Chondrocyte (in vitro differentiated cells): ENCODE data around the gene CLDN25. TPM values are rescaled to one million over a fixed set of nuclear protein-coding genes. Genes with fewer than 3 reads are reported as not detected.
A peak's percentile ranks its signal among the peaks of the same experiment; 100 is the strongest.
"Not testable (repeated sequence)": the region's sequence is repeated elsewhere in the genome, so short reads cannot be mapped to it uniquely, and the experiment has no call there.

Experiments used
- DNase-seq: peaks from one replicate; pipeline ENCODE4 v3.0.0; 2021; ENCODE audit warnings: mixed read lengths, low spot score
- H3K27ac Mint-ChIP-seq: one replicate; pipeline ENCODE4 v1.8.0; 2021; ENCODE audit warnings: mild to moderate bottlenecking, moderate library complexity, mixed read lengths; ENCODE audit not compliant: unreplicated experiment
- H3K27me3 Mint-ChIP-seq: 2 replicates; pipeline ENCODE4 v1.8.0; 2021; ENCODE audit warnings: low read depth, mixed read lengths
- H3K36me3 Mint-ChIP-seq: 2 replicates; pipeline ENCODE4 v1.8.0; 2021; ENCODE audit warnings: low read depth, mixed read lengths
- H3K4me1 Mint-ChIP-seq: 2 replicates; pipeline ENCODE4 v1.8.0; 2021; ENCODE audit warnings: low read depth, mild to moderate bottlenecking, mixed read lengths
- H3K4me3 Mint-ChIP-seq: one replicate; pipeline ENCODE4 v1.8.0; 2021; ENCODE audit warnings: mild to moderate bottlenecking, moderate library complexity, mixed read lengths; ENCODE audit not compliant: unreplicated experiment
- H3K9me3 Mint-ChIP-seq: 2 replicates; pipeline ENCODE4 v1.8.0; 2021; ENCODE audit warnings: low read depth, mixed read lengths
- CTCF ChIP-seq: fragments of 200-600 bp; sonication (generic); IDR thresholded peaks from 2 replicates; pipeline ENCODE4 v1.5.0; 2021; ENCODE audit warnings: antibody characterized with exemption, mild to moderate bottlenecking, moderate library complexity
- total RNA-seq: library from RNA; stranded (reverse); gene quantifications from 3 replicates; pipeline ENCODE4 v1.2.1, GENCODE V29; 2021

Gene CLDN25
- total RNA-seq, 1 donor from 2014 or later = not detected

DNA sequence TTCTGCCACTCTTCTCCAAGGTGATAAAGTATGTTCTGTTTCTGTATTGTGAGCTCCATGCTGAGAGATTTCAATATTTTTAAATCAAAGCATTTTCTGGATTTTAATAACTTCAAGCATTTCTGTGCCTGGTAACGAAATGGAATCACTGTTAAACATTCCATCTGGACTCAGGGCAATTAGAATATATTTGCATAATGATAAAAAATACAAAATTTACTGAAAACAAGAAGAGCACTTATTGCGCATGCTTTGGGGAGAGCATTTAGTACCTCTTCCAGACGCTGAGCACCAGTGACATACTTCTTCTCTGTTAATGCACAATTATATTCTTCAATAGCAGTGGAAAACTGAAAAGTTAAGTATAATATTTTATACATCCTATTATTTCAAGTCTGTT is 19.4 kb upstream of the CLDN25 start:
- no peak for TF ChIP-seq CTCF
- H3K4me3 Mint-ChIP-seq = no peak overlapping the region
- no peaks in the 10 kb centered on the region for H3K4me1 Mint-ChIP-seq
- H3K27ac Mint-ChIP-seq = no peak overlapping the region
- no peaks in the 10 kb centered on the region for H3K27me3 Mint-ChIP-seq
- H3K9me3 Mint-ChIP-seq = peaks cover 14% of the 10 kb centered on the region
- DNase-seq = no peak
- H3K36me3 Mint-ChIP-seq = peaks cover 38% of the 10 kb centered on the region

- not testable (repeated sequence) for H3K27me3 Mint-ChIP-seq, H3K4me1 Mint-ChIP-seq, DNase-seq, H3K27ac Mint-ChIP-seq, H3K4me3 Mint-ChIP-seq
- Mint-ChIP-seq H3K36me3 (peaks cover 31% of the 10 kb centered on the region), H3K9me3 (peaks cover 10% of the 10 kb centered on the region)
These were observed 16.6 kb upstream of the CLDN25 start for GRCh38 chr11:113763040-113763439.

- no peak overlapping the region for H3K4me3 Mint-ChIP-seq
- H3K4me1 Mint-ChIP-seq = no peaks in the 10 kb centered on the region
- H3K27me3 Mint-ChIP-seq = no peaks in the 10 kb centered on the region
- TF ChIP-seq CTCF = no peak
- H3K9me3 Mint-ChIP-seq = peaks cover 10% of the 10 kb centered on the region
- no peak overlapping the region for H3K27ac Mint-ChIP-seq
- DNase-seq = no peak
- peaks cover 28% of the 10 kb centered on the region for H3K36me3 Mint-ChIP-seq
These were observed 14.9 kb upstream of the CLDN25 start for GRCh38 chr11:113764527-113765219.

DNA sequence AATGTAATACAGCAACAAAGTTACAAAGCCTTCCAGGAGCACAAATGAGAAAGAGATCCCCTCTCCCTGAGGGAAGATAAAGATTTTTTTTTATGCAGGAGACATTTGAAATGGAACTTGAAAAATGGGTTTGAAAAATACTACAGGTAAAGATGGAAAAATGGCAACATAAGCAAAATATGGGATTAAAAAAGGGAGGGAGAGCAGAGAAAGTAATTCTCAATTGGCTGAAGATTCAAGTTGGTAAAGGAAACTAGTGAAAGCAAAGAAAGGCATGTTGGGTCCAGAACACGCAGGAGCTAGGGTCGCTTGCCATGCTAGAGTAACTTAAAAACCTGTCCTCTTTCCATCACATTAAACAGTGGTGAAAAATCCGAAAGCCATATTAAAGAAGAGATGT is 7.6 kb upstream of the CLDN25 start:
- Mint-ChIP-seq H3K4me3 (peak overlapping the region; percentile 100), H3K9me3 (no peaks in the 10 kb centered on the region), H3K27me3 (peaks cover 13% of the 10 kb centered on the region), H3K4me1 (peaks cover 18% of the 10 kb centered on the region), H3K36me3 (peaks cover 14% of the 10 kb centered on the region), H3K27ac (no peak overlapping the region)
- no peak for TF ChIP-seq CTCF
- DNase-seq = no peak

- no peak for DNase-seq
- Mint-ChIP-seq H3K36me3 (peaks cover 6% of the 10 kb centered on the region), H3K27me3 (peaks cover 13% of the 10 kb centered on the region), H3K27ac (peak overlapping the region; percentile 100), H3K4me1 (peaks cover 23% of the 10 kb centered on the region), H3K9me3 (no peaks in the 10 kb centered on the region), H3K4me3 (peak overlapping the region; percentile 100)
- TF ChIP-seq CTCF = no peak
These were observed 6.5 kb upstream of the CLDN25 start for GRCh38 chr11:113773092-113773415.
